Measurements from ENCODE around the gene MPRIP. TPM values are rescaled to one million over a fixed set of nuclear protein-coding genes. Genes with fewer than 3 reads are reported as not detected.

Gene MPRIP
- total RNA-seq, 1 donor from 2014 or later: 350 TPM

DNA sequence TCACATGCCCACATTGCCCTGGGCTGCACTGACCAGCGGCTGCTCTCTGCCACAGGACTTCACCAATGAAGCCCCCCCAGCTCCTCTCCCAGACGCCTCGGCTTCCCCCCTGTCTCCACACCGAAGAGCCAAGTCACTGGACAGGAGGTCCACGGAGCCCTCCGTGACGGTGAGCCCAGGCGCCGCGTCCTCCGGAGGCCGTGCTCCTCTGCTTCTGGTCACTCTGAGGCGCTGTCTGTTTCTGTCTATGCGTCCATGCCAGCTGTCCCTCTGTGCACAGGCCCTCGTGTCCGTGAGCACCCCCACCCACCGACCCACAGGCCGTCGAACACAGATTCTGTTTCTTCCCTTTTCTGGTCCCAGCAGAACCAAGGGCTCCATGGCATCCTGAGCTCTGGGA, 101.2 kb downstream of the MPRIP start:
- Histone ChIP-seq H3K36me3 (peaks cover 94% of the 10 kb centered on the region), H3K27ac (replicated peaks) (no peak overlapping the region), H3K4me1 (peaks cover 49% of the 10 kb centered on the region), H3K9me3 (replicated peaks) (no peaks in the 10 kb centered on the region), H3K27me3 (ENCODE audit: low read depth) (no peaks in the 10 kb centered on the region), H3K4me3 (no peak overlapping the region)
- intact Hi-C loops (cut with micrococcal nuclease): no loop called here
- no peak for DNase-seq
- no peak for TF ChIP-seq CTCF (IDR thresholded peaks at IDR 0.05; ENCODE audit: borderline replicate concordance)

- H3K9me3 ChIP-seq (replicated peaks): no peaks in the 10 kb centered on the region
- H3K27ac ChIP-seq (replicated peaks): no peak overlapping the region
- H3K27me3 ChIP-seq (ENCODE audit: low read depth): no peaks in the 10 kb centered on the region
- intact Hi-C loops (cut with micrococcal nuclease): no loop called here
- H3K4me1 ChIP-seq: peaks cover 49% of the 10 kb centered on the region
- TF ChIP-seq CTCF (IDR thresholded peaks at IDR 0.05; ENCODE audit: borderline replicate concordance): no peak
- peaks cover 94% of the 10 kb centered on the region for H3K36me3 ChIP-seq
- DNase-seq: no peak
- no peak overlapping the region for H3K4me3 ChIP-seq
Observed at GRCh38 chr17:17144061-17144460, 101.8 kb downstream of the MPRIP start.

GRCh38 chr17:17144916-17145665, 102.8 kb downstream of the MPRIP start:
- Histone ChIP-seq H3K36me3 (peaks cover 91% of the 10 kb centered on the region), H3K27me3 (ENCODE audit: low read depth) (no peaks in the 10 kb centered on the region), H3K27ac (replicated peaks) (peak overlapping the region; percentile 1), H3K9me3 (replicated peaks) (no peaks in the 10 kb centered on the region), H3K4me3 (no peak overlapping the region), H3K4me1 (peaks cover 48% of the 10 kb centered on the region)
- no peak for DNase-seq
- no peak for TF ChIP-seq CTCF (IDR thresholded peaks at IDR 0.05; ENCODE audit: borderline replicate concordance)
- intact Hi-C loops (cut with micrococcal nuclease): no loop called here

GRCh38 chr17:17146786-17147406, 104.6 kb downstream of the MPRIP start:
- TF ChIP-seq CTCF (IDR thresholded peaks at IDR 0.05; ENCODE audit: borderline replicate concordance): no peak
- Histone ChIP-seq H3K9me3 (replicated peaks) (no peaks in the 10 kb centered on the region), H3K27me3 (ENCODE audit: low read depth) (no peaks in the 10 kb centered on the region), H3K27ac (replicated peaks) (no peak overlapping the region), H3K4me3 (no peak overlapping the region), H3K4me1 (peaks cover 44% of the 10 kb centered on the region), H3K36me3 (peaks cover 85% of the 10 kb centered on the region)
- no peak for DNase-seq
- intact Hi-C loops (cut with micrococcal nuclease): no loop called here

DNA sequence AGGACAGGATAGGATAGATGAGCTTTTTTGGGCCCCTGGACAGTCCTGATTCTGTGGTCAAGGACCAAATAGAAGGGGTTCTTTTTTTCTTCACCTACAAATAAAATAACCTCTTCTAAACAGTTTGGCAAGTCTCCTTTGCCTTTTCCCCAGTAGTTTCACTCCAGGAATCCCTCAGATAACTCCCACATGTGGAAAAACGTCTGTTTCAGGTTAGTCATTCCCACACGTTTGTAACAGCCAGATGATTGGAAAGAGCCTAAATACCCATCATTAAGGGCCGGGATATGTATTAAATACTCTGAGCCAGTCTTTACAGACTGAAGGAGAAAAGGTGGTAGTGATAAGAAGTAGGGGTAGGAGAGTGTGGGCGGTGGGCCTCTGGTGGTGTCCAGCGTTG, 105.6 kb downstream of the MPRIP start:
- Histone ChIP-seq H3K27me3 (ENCODE audit: low read depth) (no peaks in the 10 kb centered on the region), H3K27ac (replicated peaks) (no peak overlapping the region), H3K4me1 (peaks cover 50% of the 10 kb centered on the region), H3K9me3 (replicated peaks) (no peaks in the 10 kb centered on the region), H3K36me3 (peaks cover 82% of the 10 kb centered on the region), H3K4me3 (no peak overlapping the region)
- no peak for TF ChIP-seq CTCF (IDR thresholded peaks at IDR 0.05; ENCODE audit: borderline replicate concordance)
- no peak for DNase-seq
- intact Hi-C loops (cut with micrococcal nuclease): no loop called here
